Erythroblast (primary cell): ENCODE data around the gene BAD.

ENCODE experiments used
- GATA1 ChIP-seq: IDR thresholded peaks from 2 replicates; pipeline ENCODE4 v1.6.1; 2011; ENCODE audit warnings: low read depth, mild to moderate bottlenecking, control low read depth, low read length, moderate library complexity
- POLR2A ChIP-seq: IDR thresholded peaks from 2 replicates; pipeline ENCODE4 v1.6.1; 2011; ENCODE audit warnings: mild to moderate bottlenecking, low read length

DNA sequence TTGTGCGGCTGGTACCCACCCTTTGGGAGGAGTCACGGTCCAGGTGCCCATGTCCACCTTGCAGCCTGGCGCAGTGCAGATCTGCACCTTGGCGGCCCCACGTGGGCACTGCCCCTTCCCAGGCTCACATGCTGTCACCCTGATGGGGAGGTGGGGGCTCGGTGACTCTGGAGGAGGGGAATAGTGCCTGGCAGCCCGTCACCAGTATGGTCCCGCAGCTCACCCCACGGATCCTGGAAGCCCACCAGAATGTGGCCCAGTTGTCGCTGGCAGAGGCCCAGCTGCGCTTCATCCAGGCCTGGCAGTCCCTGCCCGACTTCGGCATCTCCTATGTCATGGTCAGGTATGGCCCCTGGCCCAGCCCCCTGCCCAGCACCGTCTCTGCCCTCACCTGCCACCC is 63.7 kb downstream of the BAD start:
- TF ChIP-seq GATA1 (no peak), POLR2A (no peak)
